Measurements from ENCODE around the gene DNAJB6. TPM values are rescaled to one million over a fixed set of nuclear protein-coding genes. Genes with fewer than 3 reads are reported as not detected.

The DNAJB6 gene
- total RNA-seq, 3 donors from 2014 or later: 73.8 to 136 (median 101) TPM

GRCh38 chr7:157436763-157437480 lies 100.1 kb downstream of the DNAJB6 start:
- no peak overlapping the region for H3K27ac ChIP-seq
- intact Hi-C loops (cut with DNase I; ENCODE audit: low total_unique reads): no loop called here
- peak in 1 of 2 donors; percentile 19 for DNase-seq (ENCODE audit: low spot score in 2 of 2)

DNA sequence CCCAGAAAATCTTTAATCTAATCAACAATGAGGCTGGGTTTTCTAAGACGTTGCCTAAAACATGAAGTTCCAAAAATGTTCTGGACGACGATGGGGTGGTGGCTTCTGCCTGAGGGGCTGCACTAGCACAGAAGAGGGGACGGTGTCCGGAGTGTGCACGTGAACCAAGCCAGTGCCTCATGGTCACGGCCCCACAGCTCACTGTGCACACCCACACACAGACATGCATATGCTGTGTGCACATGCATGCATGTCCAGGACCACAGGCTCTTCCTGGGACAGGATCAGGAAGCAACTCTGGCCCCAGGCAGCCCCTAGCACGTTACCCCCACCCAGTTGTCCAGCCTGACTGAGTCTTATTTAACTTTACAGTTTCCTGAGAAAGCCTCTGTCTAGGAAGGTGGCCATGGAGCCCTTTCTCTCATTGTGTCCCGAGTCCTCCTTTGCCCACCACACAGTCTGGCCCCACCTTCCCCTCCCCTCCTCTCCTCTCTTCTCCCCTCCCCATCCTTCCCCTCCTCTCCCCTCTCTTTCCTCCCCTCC lies 100.8 kb downstream of the DNAJB6 start:
- Histone ChIP-seq H3K4me1 (no peaks in the 10 kb centered on the region), H3K27me3 (no peaks in the 10 kb centered on the region), H3K36me3 (no peaks in the 10 kb centered on the region), H3K9me3 (no peaks in the 10 kb centered on the region), H3K4me3 (no peak overlapping the region), H3K27ac (no peak overlapping the region)
- TF ChIP-seq POLR2A (IDR thresholded peaks at IDR 0.05) (no peak), CTCF (IDR thresholded peaks at IDR 0.05) (no peak), POLR2AphosphoS5 (IDR thresholded peaks at IDR 0.05) (no peak)
- DNase-seq (ENCODE audit: low spot score in 2 of 2): peak in 1 of 2 donors; percentile 2
- intact Hi-C loops (cut with DNase I; ENCODE audit: low total_unique reads): no loop called here

More at GRCh38 chr7:157436763-157437480, 100.1 kb downstream of the DNAJB6 start:
- TF ChIP-seq POLR2A (IDR thresholded peaks at IDR 0.05): no peak
- TF ChIP-seq CTCF (IDR thresholded peaks at IDR 0.05): no peak
- no peak for TF ChIP-seq POLR2AphosphoS5 (IDR thresholded peaks at IDR 0.05)
- Histone ChIP-seq H3K9me3 (no peaks in the 10 kb centered on the region), H3K36me3 (no peaks in the 10 kb centered on the region), H3K4me1 (no peaks in the 10 kb centered on the region), H3K27me3 (no peaks in the 10 kb centered on the region), H3K4me3 (no peak overlapping the region)

GRCh38 chr7:157438121-157439025 lies 101.6 kb downstream of the DNAJB6 start:
- Histone ChIP-seq H3K4me1 (no peaks in the 10 kb centered on the region), H3K9me3 (peaks cover 0 to 5% of the 10 kb centered on the region in 2 donors), H3K36me3 (no peaks in the 10 kb centered on the region), H3K27ac (no peak overlapping the region), H3K27me3 (no peaks in the 10 kb centered on the region), H3K4me3 (no peak overlapping the region)
- DNase-seq (ENCODE audit: low spot score in 2 of 2): peak in 1 of 2 donors; percentile 24
- intact Hi-C loops (cut with DNase I; ENCODE audit: low total_unique reads): no loop called here
- TF ChIP-seq POLR2A (IDR thresholded peaks at IDR 0.05): no peak
- TF ChIP-seq POLR2AphosphoS5 (IDR thresholded peaks at IDR 0.05): no peak
- no peak for TF ChIP-seq CTCF (IDR thresholded peaks at IDR 0.05)

DNA sequence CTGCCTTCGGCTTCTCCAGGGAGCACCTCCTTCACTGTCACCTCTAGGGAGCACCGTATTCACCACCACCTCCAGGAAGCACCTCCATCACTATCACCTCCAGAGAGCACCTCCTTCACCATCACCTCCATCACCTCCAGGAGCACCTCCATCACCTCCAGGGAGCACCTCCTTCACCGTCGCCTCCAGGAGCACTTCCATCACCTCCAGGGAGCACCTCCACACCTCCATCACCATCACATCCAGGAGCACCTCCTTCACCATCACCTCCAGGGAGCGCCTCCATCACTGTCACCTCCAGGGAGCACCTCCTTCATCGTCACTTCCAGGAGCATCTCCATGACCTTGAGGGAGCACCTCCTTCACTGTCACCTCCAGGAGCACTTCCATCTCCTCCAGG lies 102.3 kb downstream of the DNAJB6 start:
- DNase-seq (ENCODE audit: low spot score in 2 of 2): peak in 1 of 2 donors; percentile 24
- Histone ChIP-seq H3K27me3 (no peaks in the 10 kb centered on the region), H3K4me1 (no peaks in the 10 kb centered on the region), H3K9me3 (peaks cover 0 to 6% of the 10 kb centered on the region in 2 donors), H3K27ac (no peak overlapping the region), H3K36me3 (no peaks in the 10 kb centered on the region), H3K4me3 (no peak overlapping the region)
- TF ChIP-seq POLR2A (IDR thresholded peaks at IDR 0.05) (no peak), POLR2AphosphoS5 (IDR thresholded peaks at IDR 0.05) (no peak), CTCF (IDR thresholded peaks at IDR 0.05) (no peak)
- intact Hi-C loops (cut with DNase I; ENCODE audit: low total_unique reads): no loop called here
